HG02642 (cell line): Measurements from ENCODE around the gene ITGAV.

Experiments
- ATAC-seq: cut with Tn5 transposase; IDR thresholded peaks from one replicate; pipeline ENCODE4 v1.9.1; 2021; ENCODE audit warnings: mild to moderate bottlenecking; ENCODE audit not compliant: unreplicated experiment, poor library complexity

ITGAV gene

GRCh38 chr2:186610785-186611184, 20.9 kb downstream of the ITGAV start:
- ATAC-seq: no peak

DNA sequence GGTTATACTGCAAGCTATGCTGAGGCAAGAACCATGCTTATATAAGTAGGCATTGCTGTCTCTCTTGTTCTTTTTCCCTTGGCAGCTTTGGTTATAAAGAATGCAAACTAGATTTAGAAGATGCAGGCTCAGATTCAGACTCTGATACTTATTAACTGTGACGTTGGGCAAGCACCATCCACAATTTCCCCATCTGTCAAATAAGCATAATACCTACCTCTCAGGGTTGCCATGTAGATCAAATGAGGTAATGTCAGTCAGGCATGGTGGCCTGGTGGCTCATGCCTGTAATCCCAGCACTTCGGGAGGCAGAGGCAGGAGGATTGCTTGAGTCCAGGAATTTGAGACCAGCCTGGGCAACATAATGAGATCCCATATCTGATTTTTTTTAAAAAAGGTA, 21.7 kb downstream of the ITGAV start:
- no peak for ATAC-seq

DNA sequence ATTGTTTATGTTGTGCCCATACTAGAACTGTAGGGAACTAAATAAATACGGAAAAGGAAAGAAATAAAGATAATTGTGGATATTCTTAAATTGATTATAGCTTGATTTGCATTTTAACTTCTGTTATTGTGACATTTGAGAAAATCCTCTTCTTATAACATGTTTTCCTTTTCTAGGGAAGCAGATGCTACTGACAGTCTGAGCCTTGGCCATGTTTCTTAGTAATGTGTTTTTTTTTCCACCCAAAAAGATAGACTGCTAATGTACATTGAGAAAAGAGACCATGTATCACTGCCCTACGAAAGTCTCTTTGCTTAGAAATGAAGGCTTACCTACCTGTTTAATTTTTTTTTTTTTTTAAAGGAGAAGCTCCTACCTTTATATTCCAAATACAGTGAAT, 22.2 kb downstream of the ITGAV start:
- ATAC-seq: no peak

GRCh38 chr2:186612555-186613440, 22.9 kb downstream of the ITGAV start:
- no peak for ATAC-seq

- no peak for ATAC-seq
These were observed 24.5 kb downstream of the ITGAV start for GRCh38 chr2:186614373-186614772.

DNA sequence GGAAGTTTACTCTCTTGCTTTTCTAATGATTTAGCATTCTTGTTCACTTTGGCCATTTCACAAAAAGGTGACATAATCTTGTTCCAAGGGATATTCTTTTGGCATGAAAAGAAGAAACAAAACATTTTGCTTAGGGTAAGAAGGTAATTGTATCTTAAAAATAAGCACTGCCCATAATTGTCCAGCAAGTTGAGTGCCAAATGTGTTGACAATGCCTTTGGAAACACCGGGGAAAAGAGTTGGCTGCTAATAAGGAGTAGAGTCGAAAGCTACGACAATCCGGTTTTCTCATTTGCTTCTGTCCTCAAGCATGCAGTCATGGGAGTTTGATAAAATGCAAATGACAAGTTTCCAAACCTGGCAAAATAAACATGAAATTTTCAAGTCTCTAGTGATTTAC, 27.3 kb downstream of the ITGAV start:
- ATAC-seq: no peak

DNA sequence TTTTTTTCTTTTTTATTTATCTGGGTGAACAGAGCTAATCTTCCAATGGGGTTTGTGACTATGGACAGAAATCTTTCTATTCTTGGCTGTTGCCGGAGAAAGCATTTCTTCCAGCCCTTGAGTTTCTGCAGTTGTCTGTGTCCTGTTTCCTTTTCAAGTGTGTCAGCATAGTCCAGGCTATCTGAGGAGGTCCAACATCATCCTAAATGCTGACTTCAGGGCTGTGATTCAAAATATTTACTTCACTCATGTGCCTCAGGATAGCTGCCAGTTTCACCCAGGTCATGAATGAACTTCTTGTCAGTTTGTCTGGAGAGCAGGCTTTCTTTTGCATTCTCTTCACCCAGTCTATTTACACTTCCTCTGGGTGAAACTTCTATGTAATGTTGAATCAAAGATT, 27.9 kb downstream of the ITGAV start:
- no peak for ATAC-seq

GRCh38 chr2:186618696-186619095, 28.8 kb downstream of the ITGAV start:
- ATAC-seq: no peak

GRCh38 chr2:186623084-186623483, 33.2 kb downstream of the ITGAV start:
- no peak for ATAC-seq

GRCh38 chr2:186624276-186624675, 34.4 kb downstream of the ITGAV start:
- no peak for ATAC-seq

GRCh38 chr2:186629250-186629996, 39.6 kb downstream of the ITGAV start:
- ATAC-seq: no peak

- no peak for ATAC-seq
These were observed 42.6 kb downstream of the ITGAV start for GRCh38 chr2:186632417-186632816.

- no peak for ATAC-seq
These were observed 44.8 kb downstream of the ITGAV start for GRCh38 chr2:186634701-186635100.

- no peak for ATAC-seq
These were observed 47.1 kb downstream of the ITGAV start for GRCh38 chr2:186636800-186637496.

DNA sequence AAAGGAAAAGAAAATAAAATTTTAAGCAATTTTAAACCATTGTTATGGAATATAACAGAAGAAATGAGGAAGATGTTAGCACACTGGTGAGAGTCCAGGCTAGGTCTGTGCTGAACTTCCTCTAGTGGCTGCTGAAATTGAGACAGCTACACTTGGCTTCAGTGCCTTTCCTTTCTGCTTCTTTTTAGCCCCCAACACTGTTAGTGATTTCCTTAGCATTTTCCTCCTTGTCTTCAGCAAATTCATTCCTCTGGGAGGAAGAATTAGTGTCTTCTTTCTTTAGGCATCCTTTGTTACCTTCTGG, 47.6 kb downstream of the ITGAV start:
- no peak for ATAC-seq

DNA sequence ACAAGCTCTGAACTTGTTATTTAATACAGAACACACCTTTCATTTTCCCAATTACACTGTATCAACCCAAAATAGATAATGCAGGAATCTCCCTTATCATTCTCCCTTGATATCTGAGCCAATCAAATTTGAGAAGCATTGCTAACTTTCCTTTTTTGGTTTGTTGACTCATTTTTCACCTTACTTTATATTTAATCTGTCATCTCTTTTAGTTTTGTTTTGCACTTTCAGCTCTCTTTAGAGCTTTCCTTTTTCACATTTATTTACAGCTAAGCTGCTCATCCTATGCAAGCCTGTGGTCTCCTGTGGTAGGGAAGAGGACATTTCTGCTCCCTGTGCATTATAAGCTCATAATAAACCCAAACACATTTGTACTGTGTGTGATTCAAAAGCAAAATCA, 50.1 kb downstream of the ITGAV start:
- peak; percentile 66 for ATAC-seq

DNA sequence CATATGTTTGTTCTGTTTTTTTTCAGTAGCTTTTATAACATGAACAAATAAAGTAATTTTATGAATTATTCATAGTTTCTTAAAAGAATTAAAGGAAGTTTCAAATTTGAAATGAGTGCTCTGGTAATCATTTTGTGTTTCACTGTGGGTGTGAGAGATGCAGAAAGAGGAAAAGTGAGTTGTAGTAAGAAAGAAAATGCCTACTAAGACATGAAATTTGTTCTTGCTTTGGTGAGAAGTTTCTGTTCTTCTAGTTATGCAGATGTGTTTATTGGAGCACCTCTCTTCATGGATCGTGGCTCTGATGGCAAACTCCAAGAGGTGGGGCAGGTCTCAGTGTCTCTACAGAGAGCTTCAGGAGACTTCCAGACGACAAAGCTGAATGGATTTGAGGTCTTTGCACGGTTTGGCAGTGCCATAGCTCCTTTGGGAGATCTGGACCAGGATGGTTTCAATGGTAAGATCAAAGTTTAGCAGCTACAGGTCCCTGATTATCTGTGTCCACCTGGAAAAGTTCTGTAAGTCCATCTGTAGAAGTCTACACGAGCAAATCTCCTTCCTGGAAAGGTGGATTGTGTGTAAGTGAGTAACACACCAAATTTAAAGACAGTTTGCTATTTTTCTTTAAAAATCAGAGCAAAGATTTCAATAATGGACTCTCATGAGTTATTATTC, 51.4 kb downstream of the ITGAV start:
- ATAC-seq: peak; percentile 26

DNA sequence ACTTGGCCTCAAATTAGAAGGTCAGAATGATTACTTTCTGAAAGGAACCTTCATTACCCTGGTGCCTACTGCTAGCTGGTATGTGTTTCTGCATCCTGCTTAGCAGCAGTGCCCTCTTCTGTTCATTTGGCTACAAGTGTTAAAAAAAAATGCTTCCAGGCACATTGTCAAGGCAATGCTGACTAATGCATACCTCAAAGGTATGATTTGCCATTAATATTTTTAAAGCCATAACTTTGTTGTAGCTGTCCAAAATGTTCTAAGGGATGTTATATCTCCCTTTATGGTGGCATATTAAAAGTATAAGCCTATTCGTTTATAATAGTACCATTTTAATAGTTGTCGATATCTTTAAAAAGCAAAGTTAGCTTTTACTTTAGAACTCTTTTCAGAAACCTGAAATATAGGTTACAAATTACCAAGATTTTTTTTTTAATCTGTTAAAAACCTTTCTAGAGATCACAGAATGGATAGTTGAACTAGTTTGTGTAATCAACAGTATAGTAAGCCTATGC, 52.0 kb downstream of the ITGAV start:
- peak; percentile 84 for ATAC-seq

GRCh38 chr2:186644791-186645190, 54.9 kb downstream of the ITGAV start:
- no peak for ATAC-seq

- no peak for ATAC-seq
These were observed 56.1 kb downstream of the ITGAV start for GRCh38 chr2:186645999-186646398.
